PC-9 (cell line): ENCODE measurements around the gene TNPO2.
"Not testable (repeated sequence)": the region's sequence is repeated elsewhere in the genome, so short reads cannot be mapped to it uniquely, and the experiment has no call there.

Experiments used
- CTCF ChIP-seq: fragments of 200-600 bp; sonication (generic); conservative IDR thresholded peaks from 2 replicates; pipeline ENCODE4 v1.6.1; 2017; ENCODE audit warnings: mixed run types, antibody characterized with exemption, mild to moderate bottlenecking, moderate library complexity
- EZH2 ChIP-seq: fragments of 200-600 bp; sonication (generic); IDR thresholded peaks from 2 replicates; pipeline ENCODE4 v1.8.0; 2017; ENCODE audit warnings: antibody characterized with exemption, low read depth

DNA sequence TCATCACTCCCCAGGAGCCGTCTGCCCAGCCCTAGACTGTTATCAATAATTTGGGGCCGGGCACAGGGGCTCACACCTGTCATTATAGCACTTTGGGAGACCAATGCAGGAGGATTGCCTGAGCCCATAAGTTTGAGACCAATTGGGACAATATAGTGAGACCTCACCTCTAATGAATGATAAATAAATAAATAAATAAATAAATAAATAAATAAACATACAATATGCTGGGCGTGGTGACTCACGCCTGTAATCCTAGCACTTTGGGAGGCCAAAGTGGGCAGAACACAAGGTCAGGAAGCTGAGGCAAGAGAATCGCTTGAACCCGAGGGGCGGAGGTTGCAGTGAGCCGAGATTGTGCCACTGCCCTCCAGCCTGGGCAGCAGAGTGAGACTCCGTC, 10.4 kb downstream of the TNPO2 start:
- TF ChIP-seq CTCF, EZH2: not testable (repeated sequence)
